Measurements from ENCODE around the gene PLEKHO2. TPM values are rescaled to one million over a fixed set of nuclear protein-coding genes. Genes with fewer than 3 reads are reported as not detected.

PLEKHO2 gene
- polyA plus RNA-seq, 1 of the 3 experiments (the other 2 are of a cell fraction): 7.8 TPM

- peak within 1 kb of the TSS; percentile 63 to 75 for H3K4me3 ChIP-seq (ENCODE audit: low read depth in 2 of 2, low read length in 1 of 2)
- 7% methylated on average over 22 of the region's 35 CpGs for WGBS (ENCODE audit: low lambda C conversion rate)
- CTCF ChIA-PET: interaction anchor here (0.8 to 1.0 kb wide), 2 partner anchors 12 to 94 kb away, joined by 3 read pairs; no protein-coding TSS in a partner anchor
Measured at GRCh38 chr15:64825431-64826294, 16.1 kb upstream of the PLEKHO2 start, which contains the start of gene PIF1. Gene PIF1 (minus strand): TSS chr15:64825647. CDS start chr15:64824335, 1,312 bp downstream.

GRCh38 chr15:64828985-64829384 lies 12.7 kb upstream of the PLEKHO2 start:
- TF ChIP-seq ZBTB33 (IDR thresholded peaks at IDR 0.05; ENCODE audit: borderline replicate concordance, low read depth): no peak
- TF ChIP-seq RAD21 (IDR thresholded peaks at IDR 0.05; ENCODE audit: low read length): no peak
- TF ChIP-seq GABPA (IDR thresholded peaks at IDR 0.05; ENCODE audit: low read depth): no peak
- TF ChIP-seq SIN3A (IDR thresholded peaks at IDR 0.05; ENCODE audit: borderline replicate concordance, low read depth, low read length): no peak
- TF ChIP-seq EP300 (IDR thresholded peaks at IDR 0.05; ENCODE audit: borderline replicate concordance in 1 of 2, low read depth in 1 of 2, low read length in 1 of 2): no peak
- no peak for TF ChIP-seq JUND (IDR thresholded peaks at IDR 0.05)
- no peak for TF ChIP-seq NRF1 (IDR thresholded peaks at IDR 0.05; ENCODE audit: low read depth, low read length)
- TF ChIP-seq TCF12 (IDR thresholded peaks at IDR 0.05): no peak
- POLR2A ChIA-PET: no interaction called here
- H3K9ac ChIP-seq: no peak overlapping the region
- no peak for DNase-seq
- H3K4me1 ChIP-seq (ENCODE audit: control insufficient read depth in 1 of 2, insufficient read depth in 2 of 2, low read depth in 1 of 2, low read length in 1 of 2): peaks cover 0 to 16% of the 10 kb centered on the region in 2 experiments; a peak in 1 of 4 replicates
- peaks cover 14% of the 10 kb centered on the region; the same call in 1 of the 2 replicates for H3K79me2 ChIP-seq (ENCODE audit: insufficient read depth)
- peaks cover 6% of the 10 kb centered on the region for H3F3A ChIP-seq (replicated peaks; ENCODE audit: insufficient read depth)
- H3K27ac ChIP-seq (ENCODE audit: low read depth in 2 of 2, low read length in 1 of 2): no peak overlapping the region
- H3K4me3 ChIP-seq (ENCODE audit: low read depth in 2 of 2, low read length in 1 of 2): no peak overlapping the region
- no peaks in the 10 kb centered on the region for H3K36me3 ChIP-seq (replicated peaks in 1 of 2; ENCODE audit: control insufficient read depth in 1 of 2, insufficient read depth in 2 of 2, low read length in 1 of 2)
- H2AFZ ChIP-seq (ENCODE audit: low read depth): no peak overlapping the region
- 83% methylated on average over 5 of the region's 5 CpGs for WGBS (ENCODE audit: low lambda C conversion rate)
- H3K9me3 ChIP-seq: no peaks in the 10 kb centered on the region
- H3K27me3 ChIP-seq (ENCODE audit: insufficient read depth): no peaks in the 10 kb centered on the region
- H3K4me2 ChIP-seq: no peak overlapping the region
- H4K20me1 ChIP-seq (ENCODE audit: insufficient read depth): no peaks in the 10 kb centered on the region
- CTCF ChIA-PET: interaction anchor here (1.0 kb wide), 1 partner anchor 128 kb away, joined by 3 read pairs; no protein-coding TSS in a partner anchor
- H3K9me2 ChIP-seq: no peaks in the 10 kb centered on the region

More at GRCh38 chr15:64825431-64826294, 16.1 kb upstream of the PLEKHO2 start, which contains the start of gene PIF1:
- DNase-seq: peak; percentile 94
- Histone ChIP-seq H3K27ac (ENCODE audit: low read depth in 2 of 2, low read length in 1 of 2) (peak within 1 kb of the TSS; percentile 59 to 91), H3K9ac (peak within 1 kb of the TSS; percentile 75), H3K27me3 (ENCODE audit: insufficient read depth) (no peaks in the 10 kb centered on the region), H3K9me2 (no peaks in the 10 kb centered on the region), H3K36me3 (replicated peaks in 1 of 2; ENCODE audit: control insufficient read depth in 1 of 2, insufficient read depth in 2 of 2, low read length in 1 of 2) (no peaks in the 10 kb centered on the region), H3K4me1 (ENCODE audit: control insufficient read depth in 1 of 2, insufficient read depth in 2 of 2, low read depth in 1 of 2, low read length in 1 of 2) (peaks cover 0 to 16% of the 10 kb centered on the region in 2 experiments; a peak in 1 of 4 replicates), H3K79me2 (ENCODE audit: insufficient read depth) (peaks cover 17% of the 10 kb centered on the region; the same call in 1 of the 2 replicates), H3F3A (replicated peaks; ENCODE audit: insufficient read depth) (peaks cover 6% of the 10 kb centered on the region), H3K4me2 (peak within 1 kb of the TSS; percentile 98), H4K20me1 (ENCODE audit: insufficient read depth) (no peaks in the 10 kb centered on the region), H2AFZ (ENCODE audit: low read depth) (peak within 1 kb of the TSS; percentile 86), H3K9me3 (no peaks in the 10 kb centered on the region)
- POLR2A ChIA-PET: interaction anchor here (0.6 to 1.8 kb wide), 7 partner anchors 10 to 164 kb away, joined by 3 to 20 read pairs (median 4); partner anchors contain the start of gene SPG21
- peak; percentile 72 for TF ChIP-seq POLR2AphosphoS5 (IDR thresholded peaks at IDR 0.05; ENCODE audit: low read depth, low read length)
- TF ChIP-seq GATA2 (CRISPR knock-in tag; IDR thresholded peaks at IDR 0.05): 0 out of 2 replicates have a peak, but pooled peaks have one; percentile 20
- TF ChIP-seq USF2 (IDR thresholded peaks at IDR 0.05; ENCODE audit: borderline replicate concordance, low read depth, low read length): no peak
- TF ChIP-seq EP300 (IDR thresholded peaks at IDR 0.05; ENCODE audit: borderline replicate concordance in 1 of 2, low read depth in 1 of 2, low read length in 1 of 2): peak in 1 of 2 experiments; percentile 51; a peak in 1 of 4 replicates
- TF ChIP-seq TAF1 (IDR thresholded peaks at IDR 0.05; ENCODE audit: borderline replicate concordance, low read depth, low read length): peak; percentile 15
- TF ChIP-seq RCOR1 (IDR thresholded peaks at IDR 0.05; ENCODE audit: low read length): no peak; the same call in 1 of the 2 replicates
- TF ChIP-seq MXI1 (IDR thresholded peaks at IDR 0.05; ENCODE audit: low read depth, low read length): peak; percentile 95
- peak; percentile 20; the same call in 1 of the 2 replicates for TF ChIP-seq RAD21 (IDR thresholded peaks at IDR 0.05; ENCODE audit: low read length)
- TF ChIP-seq GABPA (IDR thresholded peaks at IDR 0.05; ENCODE audit: low read depth): no peak
- TF ChIP-seq MAX (IDR thresholded peaks at IDR 0.05; ENCODE audit: low read depth): peak; percentile 92
- peak; percentile 10; the same call in 1 of the 2 replicates for TF ChIP-seq JUND (IDR thresholded peaks at IDR 0.05)
- peak; percentile 98 for TF ChIP-seq SIN3A (IDR thresholded peaks at IDR 0.05; ENCODE audit: borderline replicate concordance, low read depth, low read length)
- TF ChIP-seq FOXM1 (IDR thresholded peaks at IDR 0.05; ENCODE audit: low read depth): peak; percentile 96
- TF ChIP-seq TCF12 (IDR thresholded peaks at IDR 0.05): 0 out of 2 replicates have a peak, but pooled peaks have one; percentile 10
- TF ChIP-seq RFX5 (IDR thresholded peaks at IDR 0.05; ENCODE audit: low read length): peak; percentile 81
